ENCODE measurements around the gene BEST3.

BEST3 gene

DNA sequence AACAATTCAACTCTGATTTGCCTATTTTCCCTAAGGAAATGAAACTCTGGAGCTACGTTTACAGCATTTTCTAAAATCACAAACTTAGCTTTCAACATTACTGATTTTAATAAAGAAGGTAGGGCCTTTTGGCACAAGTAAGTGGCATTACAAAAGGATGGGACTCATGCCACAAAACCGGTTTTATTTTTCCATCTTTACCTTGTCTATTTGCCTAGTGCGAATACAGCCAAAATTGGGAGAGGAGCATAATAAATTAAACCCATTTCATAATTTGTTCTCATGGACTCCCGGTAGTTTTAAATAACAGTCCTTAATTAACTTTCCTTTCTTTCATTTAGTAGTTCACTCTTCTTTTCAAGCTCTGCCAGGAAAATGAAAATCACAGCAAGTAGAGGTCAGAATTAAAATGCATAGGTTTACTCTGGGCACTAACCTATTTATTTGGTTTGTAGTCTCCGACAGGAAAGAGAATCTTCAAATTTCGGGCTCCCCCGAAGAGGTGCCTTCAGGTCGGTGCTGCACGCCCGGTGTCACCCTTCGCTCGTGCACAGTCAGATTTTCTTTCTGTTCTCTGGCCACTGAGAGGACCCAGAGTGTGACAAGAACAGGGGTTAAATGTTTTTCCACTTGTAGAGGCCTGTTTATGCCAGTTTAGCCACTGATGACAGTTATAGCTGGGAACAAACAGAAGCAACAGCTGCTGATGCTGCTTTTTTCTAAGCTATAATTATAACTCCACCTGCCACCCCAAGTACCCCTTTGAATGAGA is at the start of gene BEST3:
BEST3 (minus strand) TSS at position 535 of the 772 bp plus-strand sequence. CDS start 1,505 bp downstream, outside the sequence.
- no peak for DNase-seq (ENCODE audit: low read depth in 2 of 3, low spot score in 2 of 3)

DNA sequence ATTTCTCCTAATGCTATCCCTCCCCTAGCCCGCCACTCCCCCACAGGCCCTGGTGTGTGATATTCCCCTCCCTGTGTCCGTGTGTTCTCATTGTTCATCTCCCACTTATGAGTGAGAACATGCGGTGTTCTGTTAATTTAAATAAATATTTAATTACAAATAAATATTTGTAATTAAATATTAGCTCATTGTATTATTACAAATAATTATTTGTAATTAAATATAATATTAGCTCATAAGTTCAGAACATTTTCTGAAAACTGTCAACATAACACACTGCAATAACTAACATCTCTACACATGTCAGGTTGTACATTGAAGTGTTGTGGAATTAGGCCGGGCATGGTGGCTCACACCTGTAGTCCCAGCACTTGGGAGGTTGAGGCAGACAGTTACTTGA is 45.0 kb upstream of the BEST3 start:
- DNase-seq (ENCODE audit: low read depth in 2 of 3, low spot score in 2 of 3), result no peak

DNA sequence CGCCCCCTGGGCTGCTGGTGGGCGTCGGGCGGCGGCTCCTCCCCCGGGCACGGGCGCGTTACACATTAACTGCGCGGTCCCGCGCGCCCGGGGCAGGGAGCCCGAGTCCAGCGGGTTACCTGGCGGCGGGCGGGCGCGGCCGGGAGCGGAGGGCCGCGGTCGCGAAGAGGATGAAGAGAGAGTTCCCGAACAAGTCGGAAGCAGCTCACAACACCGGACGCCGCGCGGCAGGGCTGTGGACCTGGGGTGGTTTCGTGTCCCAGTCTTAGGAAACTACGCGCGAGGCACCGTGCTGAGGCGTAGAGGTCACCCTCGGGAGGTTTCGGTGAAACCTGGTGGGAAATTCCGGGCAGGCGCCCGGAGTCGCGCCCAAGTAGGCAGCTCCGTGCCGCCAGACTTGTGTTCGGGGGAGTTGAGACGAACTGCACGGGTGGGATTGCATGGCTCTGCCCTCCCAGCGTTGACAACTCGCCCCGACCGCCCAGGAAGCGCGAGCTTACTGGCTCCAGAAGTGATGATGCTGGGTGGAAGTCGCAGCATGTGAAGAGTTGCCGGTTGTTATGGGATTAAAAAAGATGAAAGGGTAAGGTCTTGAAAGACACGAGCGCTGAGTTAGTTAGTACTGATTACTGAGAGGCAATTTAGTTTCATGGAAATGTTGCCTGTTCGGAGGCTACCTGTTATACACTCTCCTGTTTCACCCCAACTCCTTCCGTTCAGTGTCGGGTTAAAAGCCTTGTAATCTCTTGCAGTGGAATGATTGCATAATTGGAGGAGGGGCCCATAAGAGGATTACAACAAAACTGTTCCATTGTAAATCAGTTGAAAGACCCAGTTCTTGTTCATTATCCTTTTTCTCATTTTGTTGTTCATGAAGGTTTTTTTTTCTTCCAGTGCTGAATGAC is 40.4 kb upstream of the BEST3 start:
- DNase-seq (ENCODE audit: low read depth in 2 of 3, low spot score in 2 of 3), result peak; percentile 24 to 45 (median 38)

DNA sequence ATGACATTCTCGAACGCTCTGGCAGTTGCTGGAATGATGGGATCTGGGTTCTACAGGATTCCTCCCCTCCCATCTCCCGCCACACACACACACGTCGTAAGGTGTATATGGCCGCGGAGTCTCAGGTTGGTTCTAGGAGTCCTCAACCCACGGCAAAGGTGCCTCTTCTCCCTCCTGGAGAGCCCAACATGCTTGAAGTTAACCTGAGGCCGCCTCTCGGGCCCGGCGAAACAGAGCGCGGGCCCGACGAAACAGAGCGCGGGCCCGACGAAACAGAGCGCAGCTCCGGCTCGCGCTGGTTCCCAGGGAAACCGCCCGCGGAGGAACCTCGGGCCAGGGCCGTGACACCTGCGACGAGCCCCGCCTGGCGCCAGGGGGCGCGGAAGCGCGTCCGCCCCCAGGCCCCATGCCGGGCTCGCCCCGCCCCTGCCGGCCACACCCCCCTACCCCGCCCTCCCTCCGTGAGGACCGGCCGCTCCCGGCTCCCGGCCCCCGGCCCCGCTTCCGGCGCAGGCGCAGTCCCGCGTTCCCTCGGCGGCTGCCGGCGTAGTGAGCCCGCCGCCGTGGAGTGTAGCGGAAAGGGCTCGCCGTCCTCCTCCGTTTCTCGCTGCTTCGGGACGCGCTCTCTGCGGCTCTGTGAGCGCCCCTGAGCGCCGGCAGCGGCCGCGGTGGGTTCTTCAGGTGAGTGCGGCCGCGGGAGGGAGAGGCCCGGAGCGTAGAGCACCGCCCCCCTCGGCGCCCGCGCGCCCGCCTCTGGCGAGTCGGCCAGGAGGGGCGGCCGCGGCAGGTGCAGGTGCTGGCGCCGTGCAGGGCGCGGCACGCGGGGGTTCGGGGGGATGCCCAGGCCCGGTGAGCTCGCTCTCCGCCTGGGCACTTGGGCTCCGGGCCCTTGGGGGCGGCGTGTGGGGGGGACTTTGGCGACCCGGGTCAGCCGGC is 39.5 kb upstream of the BEST3 start, which contains the start of gene RAB3IP:
RAB3IP (plus strand) TSS at position 510 of the 936 bp plus-strand sequence. CDS start 16,549 bp downstream, outside the sequence.
- peak; percentile 86 to 89 (median 87) for DNase-seq (ENCODE audit: low read depth in 2 of 3, low spot score in 2 of 3)

DNA sequence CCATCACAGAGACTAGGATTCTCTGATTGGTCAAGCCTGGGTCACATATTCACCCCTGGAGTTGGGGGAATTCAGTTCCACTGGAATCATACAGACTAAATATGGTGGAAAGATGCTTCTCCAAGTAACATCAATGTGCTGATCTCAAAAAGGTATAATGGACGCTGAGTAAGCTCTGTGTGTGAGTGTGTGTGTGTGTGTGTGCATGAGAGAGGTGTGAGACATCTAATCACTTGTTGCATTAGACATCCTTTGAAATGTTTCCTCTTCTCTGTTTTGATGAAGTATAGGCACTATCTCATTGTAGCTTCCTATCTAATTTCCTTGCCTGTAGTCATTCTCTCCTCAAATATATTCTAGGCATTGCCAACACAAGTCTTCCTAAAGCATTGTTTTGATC is 34.5 kb upstream of the BEST3 start:
- no peak for DNase-seq (ENCODE audit: low read depth in 2 of 3, low spot score in 2 of 3)

DNA sequence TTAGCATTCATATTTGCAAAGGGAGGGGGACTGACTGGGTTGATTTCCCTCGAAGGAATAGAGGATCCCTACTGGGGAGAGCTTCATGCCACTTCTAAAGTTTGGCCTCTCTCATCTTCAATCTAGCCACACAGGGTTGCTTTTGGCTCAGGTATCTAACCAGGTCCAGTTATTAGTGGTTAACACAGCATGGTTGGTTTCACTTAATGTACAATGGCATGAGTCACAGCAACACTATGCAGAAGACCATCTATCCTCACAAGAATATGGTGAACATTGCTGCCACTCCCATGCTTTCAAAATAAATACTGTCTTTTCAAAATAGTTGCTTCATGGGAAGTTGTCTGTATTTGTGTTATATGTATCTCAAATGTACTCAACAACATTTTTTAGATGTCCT is 33.0 kb upstream of the BEST3 start:
- no peak for DNase-seq (ENCODE audit: low read depth in 2 of 3, low spot score in 2 of 3)

DNA sequence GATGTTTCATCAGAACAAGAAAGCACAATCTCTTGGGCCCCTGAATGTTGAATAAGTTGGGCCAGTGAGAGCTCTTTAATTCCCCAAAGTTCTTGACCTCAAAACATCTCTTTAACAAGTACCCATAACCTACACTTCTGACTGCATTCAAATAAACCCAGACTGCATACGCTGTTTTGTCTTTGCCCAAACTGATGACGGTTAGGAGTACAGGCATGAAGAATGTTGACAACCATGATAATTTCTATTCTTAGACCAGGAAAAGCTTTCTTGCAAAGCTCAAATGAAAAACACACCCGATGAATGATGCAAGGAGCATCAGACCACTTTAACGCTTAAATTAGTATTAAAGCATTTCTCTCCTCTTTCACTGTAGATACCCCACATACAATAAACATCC is 27.8 kb upstream of the BEST3 start:
- DNase-seq (ENCODE audit: low read depth in 2 of 3, low spot score in 2 of 3), result no peak

DNA sequence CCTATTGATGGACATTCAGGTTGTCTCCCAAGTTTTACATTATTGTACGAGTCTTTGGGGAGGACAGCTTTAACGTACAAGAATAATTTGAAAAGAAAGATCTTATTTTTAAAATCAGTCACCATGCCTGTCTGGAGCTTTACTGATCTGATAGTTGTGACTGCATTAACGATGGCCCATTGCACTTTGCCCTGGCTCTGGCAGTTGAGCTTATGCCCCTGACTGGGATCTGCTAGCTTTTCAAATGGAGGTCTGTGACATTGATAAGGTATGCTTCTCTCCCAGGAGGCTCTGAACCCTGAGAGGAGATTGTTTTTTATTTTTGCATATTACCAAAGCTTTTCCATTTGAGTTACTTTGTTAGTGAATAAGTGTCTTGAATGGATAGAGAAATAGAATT is 21.6 kb upstream of the BEST3 start:
- DNase-seq (ENCODE audit: low read depth in 2 of 3, low spot score in 2 of 3), result no peak

DNA sequence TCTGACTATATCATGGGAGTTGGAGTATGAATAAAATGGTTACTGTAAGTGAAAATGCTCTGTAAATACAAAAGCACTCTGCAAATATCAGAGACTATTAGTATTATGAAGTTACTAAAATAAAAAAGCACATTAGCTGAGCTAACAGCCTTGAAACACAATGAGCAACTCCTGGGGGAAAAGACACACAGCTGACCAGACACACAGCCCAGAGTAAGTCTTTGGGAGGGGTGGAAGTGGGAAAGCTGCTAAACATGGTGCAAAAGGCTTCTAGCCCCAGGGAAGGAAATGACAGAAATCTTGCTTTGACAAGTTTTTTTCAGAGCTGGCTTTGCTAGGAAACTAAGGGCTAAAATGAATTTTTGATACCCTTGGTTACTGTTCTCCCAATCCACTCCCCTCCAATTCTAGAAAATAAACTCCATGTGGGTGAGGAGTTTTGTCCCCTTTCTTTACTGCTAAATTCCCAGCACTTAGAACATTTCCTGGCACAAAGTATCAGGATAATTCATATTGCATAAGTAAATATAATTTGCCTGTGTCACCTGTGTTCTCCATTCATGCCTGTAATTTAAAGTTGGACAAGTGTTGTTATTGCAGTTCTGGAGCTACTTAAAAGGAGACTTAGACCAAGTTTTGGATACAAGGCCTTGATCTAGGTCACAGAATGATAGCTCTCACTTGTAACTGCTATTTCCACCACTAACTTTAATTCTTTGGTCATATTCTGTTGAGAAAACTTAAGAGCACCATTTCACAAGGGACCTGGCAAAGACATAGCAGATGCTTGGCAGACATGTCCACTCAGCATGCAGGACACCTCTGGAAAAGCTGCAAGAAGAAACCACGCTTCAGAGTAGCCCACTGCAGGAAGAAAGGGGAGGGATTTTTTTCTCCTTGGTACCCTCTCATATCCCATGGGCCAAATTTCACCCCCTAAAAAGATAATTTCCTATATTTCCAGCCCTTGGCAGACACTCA is 20.5 kb upstream of the BEST3 start:
- no peak for DNase-seq (ENCODE audit: low read depth in 2 of 3, low spot score in 2 of 3)

DNA sequence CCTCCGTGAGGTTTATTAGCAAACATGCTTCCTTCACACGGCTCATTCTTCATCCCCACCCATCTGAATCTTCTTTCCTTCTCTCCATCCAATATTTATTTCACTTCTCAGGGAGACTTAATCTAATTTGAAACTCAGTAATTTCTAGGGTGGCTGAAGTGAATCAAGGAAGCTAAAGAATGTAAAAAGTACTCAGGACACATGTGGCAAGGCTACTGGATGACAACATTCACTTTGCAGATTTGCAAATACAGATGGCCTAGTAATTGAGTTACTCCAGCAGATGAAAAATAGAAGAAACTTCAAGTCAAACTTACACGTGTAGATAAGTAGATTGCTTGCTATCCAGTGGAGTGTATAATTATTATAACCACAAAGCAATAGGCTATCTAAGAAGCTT is 15.4 kb upstream of the BEST3 start:
- DNase-seq (ENCODE audit: low read depth in 2 of 3, low spot score in 2 of 3), result no peak

DNA sequence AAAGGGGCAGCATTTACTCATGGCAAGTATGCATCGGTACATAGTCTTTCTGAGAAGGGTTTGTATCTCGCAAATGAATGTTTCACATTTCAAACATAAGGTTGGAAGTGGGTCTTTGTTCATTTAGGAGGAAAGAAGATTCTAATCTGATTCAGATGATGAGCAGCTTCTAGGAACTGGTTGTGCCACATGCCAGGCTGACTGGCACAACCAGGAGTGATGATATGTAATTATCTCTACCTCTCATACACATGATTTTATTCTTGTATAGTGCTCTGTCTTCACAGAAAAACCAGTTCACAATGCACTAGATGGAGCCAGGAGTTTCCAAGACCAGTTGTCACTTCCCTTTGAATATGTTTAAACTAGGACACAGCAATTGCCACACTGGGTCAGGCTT is 13.7 kb upstream of the BEST3 start:
- DNase-seq (ENCODE audit: low read depth in 2 of 3, low spot score in 2 of 3), result no peak

DNA sequence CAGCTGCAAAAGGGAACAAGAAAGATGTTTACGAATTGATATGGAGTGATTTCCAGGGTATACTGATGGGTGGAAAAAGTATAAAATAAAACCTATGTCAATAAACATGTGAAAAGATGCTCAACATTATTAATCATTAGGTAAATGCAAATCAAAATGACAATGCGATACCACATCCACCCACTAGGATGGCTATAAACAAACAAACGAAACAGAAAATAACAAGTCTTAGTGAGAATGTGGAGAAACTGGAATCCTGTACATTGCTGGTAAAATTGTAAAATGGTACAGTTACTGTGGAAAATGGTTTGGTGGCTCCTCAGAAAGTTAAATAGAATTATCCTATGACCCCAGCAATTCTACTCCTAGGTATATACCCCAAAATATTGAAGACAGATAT is 9.5 kb upstream of the BEST3 start:
- no peak for DNase-seq (ENCODE audit: low read depth in 2 of 3, low spot score in 2 of 3)

DNA sequence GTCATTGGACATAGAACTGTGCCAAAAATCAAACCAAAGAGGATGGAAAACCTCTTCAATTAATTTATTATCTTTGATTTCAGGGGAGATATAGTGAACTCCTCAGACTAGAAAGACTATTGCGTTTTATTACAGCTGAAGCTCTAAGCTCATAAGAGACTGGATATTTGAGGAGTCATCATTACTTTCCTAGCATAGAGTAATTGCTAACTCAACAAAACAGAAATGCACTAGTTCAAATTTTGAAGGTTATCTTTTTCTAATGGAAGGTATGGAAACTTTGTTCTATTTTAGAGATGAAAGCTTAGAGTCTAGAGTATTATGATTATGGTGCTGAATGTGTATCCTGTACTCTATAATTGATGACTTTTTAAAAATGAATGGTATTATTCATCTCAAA is 5.3 kb upstream of the BEST3 start:
- DNase-seq (ENCODE audit: low read depth in 2 of 3, low spot score in 2 of 3), result no peak

DNA sequence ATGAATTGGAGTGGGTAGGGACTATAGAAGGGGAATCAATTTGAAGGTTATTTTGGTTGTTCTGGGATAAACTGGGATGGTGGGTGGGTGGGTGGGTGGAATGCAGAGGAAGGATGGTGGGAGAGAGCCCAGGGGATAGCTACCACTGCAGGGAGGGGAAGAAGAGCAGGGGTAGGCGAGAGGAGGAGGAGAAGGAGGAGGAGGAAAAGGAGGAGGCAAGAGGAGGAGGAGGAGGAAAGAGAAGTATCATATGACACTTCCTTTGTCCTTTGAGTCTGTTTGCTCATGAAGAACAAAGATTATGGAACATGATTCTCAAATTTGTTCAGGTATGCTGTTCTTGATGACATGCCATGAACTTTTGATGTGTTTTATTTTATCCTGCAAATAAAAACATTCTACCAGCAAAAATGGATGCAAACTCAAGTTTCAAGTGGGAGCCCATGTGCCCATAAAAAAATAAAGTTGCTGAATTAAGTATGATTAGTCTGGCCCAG is 4.1 kb upstream of the BEST3 start:
- no peak for DNase-seq (ENCODE audit: low read depth in 2 of 3, low spot score in 2 of 3)

DNA sequence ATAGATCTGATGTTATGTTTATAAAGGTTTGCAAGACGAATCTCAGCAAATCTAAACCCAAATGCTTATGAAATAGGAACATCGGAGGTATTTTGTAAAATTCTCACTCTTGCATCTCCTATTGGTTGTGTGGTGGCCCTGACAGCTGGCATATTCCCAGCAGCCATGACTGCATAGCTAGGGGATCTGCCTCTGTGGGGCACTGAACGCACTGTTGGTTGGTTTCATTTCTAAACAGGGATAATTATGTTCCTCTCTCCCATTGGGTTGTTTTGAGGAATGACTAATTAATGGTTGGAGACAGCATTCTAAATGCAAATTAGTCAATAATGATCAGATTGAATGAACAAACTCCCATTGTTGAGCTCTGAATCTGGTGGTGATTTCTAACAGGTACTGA is 2.7 kb upstream of the BEST3 start:
- DNase-seq (ENCODE audit: low read depth in 2 of 3, low spot score in 2 of 3), result no peak

DNA sequence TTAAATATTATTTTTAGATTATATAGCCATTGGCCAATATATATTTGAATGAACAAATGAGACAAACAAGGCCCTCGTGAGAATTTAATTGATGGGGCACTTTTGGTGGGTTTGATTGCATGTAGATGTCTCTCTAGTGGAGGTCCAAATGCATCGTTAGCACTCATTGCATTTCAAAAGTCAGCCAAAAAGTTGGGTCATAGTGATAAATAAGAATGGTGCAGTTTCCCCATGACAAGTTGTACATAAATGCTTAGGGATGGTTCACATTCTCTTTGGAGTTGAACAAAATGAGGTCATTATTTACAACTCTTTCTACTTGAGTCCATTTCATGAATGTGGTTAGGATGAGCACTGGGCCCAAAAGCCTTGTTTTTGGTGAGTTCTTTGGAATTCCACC is 1.0 kb downstream of the BEST3 start:
- no peak for DNase-seq (ENCODE audit: low read depth in 2 of 3, low spot score in 2 of 3)

DNA sequence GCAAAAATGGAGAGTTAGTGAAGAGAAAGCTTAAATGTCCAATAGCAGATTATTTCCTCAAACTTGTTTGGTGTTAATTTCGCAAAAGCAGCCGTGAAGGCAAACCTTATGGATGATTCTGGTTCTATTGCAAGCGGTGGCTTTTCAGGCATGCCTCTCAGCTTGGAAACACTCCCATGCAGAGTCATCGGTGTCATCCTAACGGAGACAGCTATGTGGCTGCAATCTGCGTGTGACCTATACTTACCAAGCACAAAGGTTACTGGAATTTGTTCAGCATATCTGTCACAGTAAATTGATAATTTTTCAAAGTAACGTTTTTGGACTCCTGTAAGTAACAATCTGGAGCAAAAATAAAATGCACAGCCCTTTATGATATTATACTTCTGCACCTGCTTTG is 5.0 kb downstream of the BEST3 start:
- no peak for DNase-seq (ENCODE audit: low read depth in 2 of 3, low spot score in 2 of 3)

DNA sequence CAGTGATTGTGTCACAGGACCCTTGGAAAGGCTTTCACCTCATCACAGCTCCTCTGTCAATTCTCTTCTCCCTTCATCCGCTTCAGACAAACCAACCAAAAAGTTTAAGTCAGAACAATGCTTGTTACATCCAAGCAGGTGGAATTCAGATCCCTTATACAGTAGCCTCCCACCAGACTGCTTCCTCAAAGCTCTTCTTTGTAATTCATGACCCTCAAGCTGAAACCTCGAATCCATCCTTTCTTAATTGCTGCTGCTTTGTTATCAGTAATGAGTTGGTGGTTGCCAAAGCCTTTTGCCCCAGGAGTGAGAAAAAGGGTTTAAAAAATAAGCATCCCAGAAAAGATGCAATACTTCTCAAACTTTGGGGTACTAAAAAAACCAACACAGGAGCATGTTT is 9.5 kb downstream of the BEST3 start:
- DNase-seq (ENCODE audit: low read depth in 2 of 3, low spot score in 2 of 3), result no peak

Data from activated CD8-positive, alpha-beta memory T cell treated with anti-CD3 and anti-CD28 coated beads for 48 hours (primary cell).